OCI-LY1 (cell line): Measurements from ENCODE around the gene STRIP1.

Source experiments
- CTCF ChIP-seq: fragments of 200-600 bp; sonication (generic), shearing (Covaris generic); IDR thresholded peaks from 2 replicates; pipeline ENCODE4 v1.5.1; 2017; ENCODE audit warnings: mild to moderate bottlenecking, antibody characterized with exemption, low read length, moderate library complexity, mixed read lengths
- EZH2 ChIP-seq: fragments of 200-600 bp; sonication (generic), shearing (Covaris generic); IDR thresholded peaks from 2 replicates; pipeline ENCODE4 v1.8.0; 2017; ENCODE audit warnings: borderline replicate concordance, mixed run types, mild to moderate bottlenecking, antibody characterized with exemption, low read length, moderate library complexity, mixed read lengths

DNA sequence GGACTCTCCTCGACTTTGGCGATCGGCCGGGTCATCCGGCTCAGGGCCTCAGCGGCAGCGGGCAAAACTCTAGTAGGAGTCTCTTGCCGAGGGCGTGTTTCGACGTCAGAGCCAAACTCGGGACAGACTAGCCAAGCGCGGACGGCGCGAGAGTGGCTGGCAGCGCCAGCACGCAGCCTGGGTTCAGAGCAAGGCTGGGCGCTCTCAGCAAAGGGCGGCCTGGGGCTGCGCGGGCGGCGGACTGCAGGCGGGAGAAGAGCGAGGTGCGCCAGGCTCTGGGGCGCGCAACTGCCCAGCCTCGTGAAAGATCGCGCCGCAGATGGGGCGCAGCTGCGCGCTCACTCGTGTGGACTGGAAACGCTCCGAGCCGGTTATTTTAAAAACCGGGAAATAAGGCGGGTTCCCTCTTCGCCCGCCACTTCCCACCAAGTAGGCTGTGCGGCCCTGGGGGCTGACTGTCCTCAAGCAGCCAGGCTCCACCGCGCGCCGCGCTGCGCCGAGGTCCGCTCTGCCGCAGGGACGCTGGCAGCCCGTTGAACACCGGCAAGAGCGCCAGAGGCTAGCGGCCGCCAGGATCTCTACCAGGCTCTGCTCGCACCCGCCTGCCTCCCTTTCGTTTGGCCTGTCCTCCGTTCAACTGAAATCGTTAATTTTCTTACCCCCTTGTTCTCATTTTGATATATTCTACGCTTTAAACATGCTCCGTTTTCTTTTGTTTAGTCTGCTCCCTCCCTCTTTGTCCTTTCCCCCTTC is 33.6 kb downstream of the STRIP1 start:
- TF ChIP-seq CTCF (no peak), EZH2 (no peak)
